Measurements from ENCODE around the gene UBA1. TPM values are rescaled to one million over a fixed set of nuclear protein-coding genes. Genes with fewer than 3 reads are reported as not detected.

The UBA1 gene
- polyA plus RNA-seq, 2 of the 4 experiments (the other 2 are of a cell fraction) = 160 to 192 TPM

- no peak for TF ChIP-seq CEBPB (IDR thresholded peaks at IDR 0.05)
- no peak for TF ChIP-seq USF2 (IDR thresholded peaks at IDR 0.05)
Observed at GRCh38 chrX:47151435-47151834, 42.2 kb upstream of the UBA1 start (continued).

- 95% methylated on average over 18 of the region's 26 CpGs for WGBS (ENCODE audit: missing lambda C conversion rate)
- Histone ChIP-seq H3K9me3 (no peaks in the 10 kb centered on the region), H3K4me3 (no peak overlapping the region), H3K4me1 (peaks cover 6% of the 10 kb centered on the region; the same call in 1 of the 3 replicates), H3K4me2 (no peak overlapping the region), H3K27ac (no peak overlapping the region)
- FAIRE-seq (no peak), DNase-seq (ENCODE audit: low read depth in 1 of 2, low spot score in 1 of 2) (no peak), ATAC-seq (no peak)
- CTCF ChIA-PET = interaction anchor here (0.6 to 0.9 kb wide), 2 partner anchors 63 to 283 kb away, joined by 3 read pairs; no protein-coding TSS in a partner anchor
- POLR2A ChIA-PET = no interaction called here
- TF ChIP-seq RFX5 (IDR thresholded peaks at IDR 0.05) (no peak), RNF2 (IDR thresholded peaks at IDR 0.05; ENCODE audit: borderline replicate concordance, low read depth) (no peak), RCOR1 (IDR thresholded peaks at IDR 0.05; ENCODE audit: low read depth, low read length) (no peak), PHF8 (IDR thresholded peaks at IDR 0.05; ENCODE audit: borderline replicate concordance, low read depth) (no peak), MYC (IDR thresholded peaks at IDR 0.05; ENCODE audit: borderline replicate concordance, low read length) (no peak), BHLHE40 (IDR thresholded peaks at IDR 0.05; ENCODE audit: low read depth, low read length) (no peak), CEBPB (IDR thresholded peaks at IDR 0.05) (no peak), TP53 (CRISPR knock-in tag; IDR thresholded peaks at IDR 0.05) (no peak), NR3C1 (IDR thresholded peaks at IDR 0.05) (no peak), CBX2 (IDR thresholded peaks at IDR 0.05; ENCODE audit: borderline replicate concordance, low read depth) (no peak), CBX8 (IDR thresholded peaks at IDR 0.05) (no peak), NFE2L2 (conservative IDR thresholded peaks at IDR 0.05; ENCODE audit: low read length) (no peak), CHD2 (IDR thresholded peaks at IDR 0.05; ENCODE audit: low read length, partially characterized antibody) (no peak), MAZ (IDR thresholded peaks at IDR 0.05; ENCODE audit: borderline replicate concordance, low read depth, low read length) (no peak), POLR2AphosphoS2 (conservative IDR thresholded peaks at IDR 0.05; ENCODE audit: low read length) (no peak), ZFP36 (IDR thresholded peaks at IDR 0.05; ENCODE audit: borderline replicate concordance, partially characterized antibody) (no peak), HOXB5 (CRISPR knock-in tag; IDR thresholded peaks at IDR 0.05) (no peak), TFCP2L1 (CRISPR knock-in tag; IDR thresholded peaks at IDR 0.05) (no peak), KDM1A (IDR thresholded peaks at IDR 0.05; ENCODE audit: low read depth) (no peak), PBX3 (IDR thresholded peaks at IDR 0.05) (no peak)
Observed at GRCh38 chrX:47156611-47157520, 36.8 kb upstream of the UBA1 start.

GRCh38 chrX:47158131-47158530, 35.5 kb upstream of the UBA1 start:
- peaks cover 8% of the 10 kb centered on the region; the same call in 1 of the 3 replicates for H3K4me1 ChIP-seq
- WGBS (ENCODE audit: missing lambda C conversion rate) = 95% methylated on average over 16 of the region's 16 CpGs
- H3K9me3 ChIP-seq = no peaks in the 10 kb centered on the region
- H3K27ac ChIP-seq = no peak overlapping the region
- FAIRE-seq (no peak), ATAC-seq (peak in 1 of 2 experiments; percentile 43; a peak in 1 of 6 replicates), DNase-seq (ENCODE audit: low read depth in 1 of 2, low spot score in 1 of 2) (no peak)
- ChIA-PET POLR2A (no interaction called here), CTCF (interaction anchor here (0.9 to 1.0 kb wide), 2 partner anchors 10 to 64 kb away, joined by 3 to 4 read pairs; no protein-coding TSS in a partner anchor)
- H3K4me2 ChIP-seq = no peak overlapping the region
- no peak for TF ChIP-seq MAX (IDR thresholded peaks at IDR 0.05)
- TF ChIP-seq REST (IDR thresholded peaks at IDR 0.05) = no peak
- TF ChIP-seq BCL3 (IDR thresholded peaks at IDR 0.05) = no peak
- no peak for TF ChIP-seq HOXA7 (CRISPR knock-in tag; IDR thresholded peaks at IDR 0.05)
- no peak overlapping the region for H3K4me3 ChIP-seq

All from A549 (cell line).